Keratinocyte (primary cell): ENCODE measurements around the gene PEX11A. TPM values are rescaled to one million over a fixed set of nuclear protein-coding genes. Genes with fewer than 3 reads are reported as not detected.

Source experiments
- DNase-seq: peaks from one replicate; pipeline ENCODE4 v3.0.0-alpha.2; 2011; ENCODE audit warnings: low read depth, missing footprints, low spot score
- FAIRE-seq: peaks from 2 replicates; lab custom pipeline; 2011; peaks lifted over from hg19 to GRCh38; lab: Jason Lieb, UNC
- H2AFZ ChIP-seq: 2 replicates; pipeline ENCODE4 v1.6.0; 2012; ENCODE audit warnings: low read length, control low read depth, inconsistent platforms; ENCODE audit not compliant: control insufficient read depth
- H3K27ac ChIP-seq: 2 replicates; pipeline ENCODE4 v1.5.1; 2011; ENCODE audit warnings: low read length; ENCODE audit not compliant: control insufficient read depth, insufficient read depth
- H3K27me3 ChIP-seq: 3 replicates; pipeline ENCODE4 v1.6.0; 2011; ENCODE audit warnings: low read length; ENCODE audit not compliant: control insufficient read depth, insufficient read depth; ENCODE audit errors: extremely low read depth
- H3K36me3 ChIP-seq, 2 experiments: 2 replicates in 1 of 2; 3 replicates in 1 of 2; pipeline ENCODE4 v1.5.1; 2011; ENCODE audit warnings: low read length in 2 of 2, mild to moderate bottlenecking in 1 of 2; ENCODE audit not compliant: control insufficient read depth in 2 of 2, insufficient read depth in 2 of 2; ENCODE audit errors: extremely low read depth in 1 of 2
- H3K4me1 ChIP-seq: 3 replicates; pipeline ENCODE4 v1.5.1; 2011; ENCODE audit warnings: low read length; ENCODE audit not compliant: control insufficient read depth, insufficient read depth; ENCODE audit errors: extremely low read depth
- H3K4me2 ChIP-seq: 3 replicates; pipeline ENCODE4 v1.6.0; 2011; ENCODE audit warnings: low read depth, low read length; ENCODE audit not compliant: control insufficient read depth, insufficient read depth; ENCODE audit errors: extremely low read depth
- H3K4me3 ChIP-seq, 3 experiments: fragments of 200-600 bp in 1 of 3; sonication (generic) in 1 of 3; 2 replicates in 2 of 3; 3 replicates in 1 of 3; pipeline ENCODE4 v1.5.1; 2011 to 2016; ENCODE audit warnings: low read length in 3 of 3, mild to moderate bottlenecking in 3 of 3, control low read depth in 2 of 3, inconsistent platforms in 1 of 3, low read depth in 1 of 3, mixed read lengths in 1 of 3, mixed run types in 1 of 3, moderate library complexity in 1 of 3; ENCODE audit not compliant: control insufficient read depth in 2 of 3, insufficient read depth in 2 of 3; ENCODE audit errors: extremely low read depth in 1 of 3
- H3K79me2 ChIP-seq: 2 replicates; pipeline ENCODE4 v1.6.0; 2012; ENCODE audit warnings: low read length; ENCODE audit not compliant: control insufficient read depth, insufficient read depth
- H3K9ac ChIP-seq: 3 replicates; pipeline ENCODE4 v1.6.0; 2011; ENCODE audit warnings: low read length; ENCODE audit not compliant: control insufficient read depth, insufficient read depth; ENCODE audit errors: extremely low read depth
- H3K9me1 ChIP-seq: 3 replicates; pipeline ENCODE4 v1.6.0; 2011; ENCODE audit warnings: low read length; ENCODE audit not compliant: control insufficient read depth, insufficient read depth; ENCODE audit errors: extremely low read depth
- H3K9me3 ChIP-seq: 2 replicates; pipeline ENCODE4 v1.5.1; 2012; ENCODE audit warnings: low read depth, low read length; ENCODE audit not compliant: control insufficient read depth
- H4K20me1 ChIP-seq: 3 replicates; pipeline ENCODE4 v1.6.0; 2011; ENCODE audit warnings: low read length; ENCODE audit not compliant: control insufficient read depth, insufficient read depth; ENCODE audit errors: extremely low read depth
- EZH2 ChIP-seq: IDR thresholded peaks from one replicate; pipeline ENCODE4 v1.6.1; 2012; ENCODE audit warnings: inconsistent platforms, mild to moderate bottlenecking, low read length, moderate library complexity
- dilution Hi-C: fragments of 300-500 bp; cut with MboI; formaldehyde crosslinking; loops from one replicate; pipeline ENCODE4 v1.7.0; 2020; ENCODE audit warnings: low sequenced_read_pairs; ENCODE audit not compliant: extremely low pct_ligation_motif_present
- polyA plus RNA-seq, 5 experiments: library from polyadenylated mRNA; depleted of rRNA in 3 of 5; stranded (reverse) in 3 of 5; stranded (forward) in 1 of 5; unstranded in 1 of 5; fragments of >200 nt; gene quantifications; 1 replicate in 1 of 5; 2 replicates in 3 of 5; 3 replicates in 1 of 5; pipeline versions ENCODE4 v1.2.1 to v1.2.3, GENCODE V29; 2011 to 2012; ENCODE audit warnings: missing spikeins in 2 of 5, low read depth in 1 of 5, low replicate concordance in 1 of 5
- TF ChIP-seq, protein P1 (sequence below), 3 experiments: IDR thresholded peaks in 1 of 3; conservative IDR thresholded peaks in 1 of 3; optimal IDR thresholded peaks in 1 of 3; 2 replicates in 2 of 3; 3 replicates in 1 of 3; pipeline versions ENCODE3 to v1.5.1; 2011; ENCODE audit warnings: low read length in 3 of 3, mild to moderate bottlenecking in 3 of 3, moderate library complexity in 2 of 3, control low read depth in 1 of 3, inconsistent platforms in 1 of 3; ENCODE audit not compliant: insufficient read depth in 2 of 3; ENCODE audit errors: extremely low read depth in 1 of 3

The PEX11A gene
- polyA plus RNA-seq, 1 donor (not counting 4 experiments of a cell fraction or from before 2014, with no cell fraction given), result 6.0 TPM

DNA sequence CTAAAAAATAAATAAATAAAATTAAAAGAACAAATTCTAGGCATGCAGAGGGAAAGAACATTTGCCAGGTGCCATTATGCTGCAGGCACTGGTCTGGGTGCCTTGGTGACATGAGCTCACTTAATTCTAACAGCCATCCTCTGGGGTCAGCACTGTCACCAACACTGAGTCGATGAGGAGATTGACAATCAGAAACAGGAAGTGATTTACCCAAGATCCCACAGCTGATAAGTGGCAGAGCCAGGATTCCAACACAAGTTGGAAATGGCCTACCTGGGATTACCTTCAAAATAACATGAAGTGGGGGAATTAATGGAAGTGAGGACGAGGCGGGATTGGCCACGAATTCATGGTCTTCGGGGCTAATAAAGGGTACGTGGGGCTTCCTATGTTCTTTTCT, 14.9 kb downstream of the PEX11A start:
- dilution Hi-C loops, result no loop called here
- no peaks in the 10 kb centered on the region for H3K9me3 ChIP-seq
- H2AFZ ChIP-seq, result no peak overlapping the region
- H4K20me1 ChIP-seq, result no peaks in the 10 kb centered on the region
- H3K9me1 ChIP-seq, result no peaks in the 10 kb centered on the region
- no peak overlapping the region for H3K9ac ChIP-seq
- H3K4me1 ChIP-seq, result no peaks in the 10 kb centered on the region
- FAIRE-seq (no peak), DNase-seq (no peak)
- H3K27me3 ChIP-seq, result no peaks in the 10 kb centered on the region
- H3K79me2 ChIP-seq, result no peaks in the 10 kb centered on the region
- TF ChIP-seq EZH2, result no peak
- TF ChIP-seq, protein P1, sequence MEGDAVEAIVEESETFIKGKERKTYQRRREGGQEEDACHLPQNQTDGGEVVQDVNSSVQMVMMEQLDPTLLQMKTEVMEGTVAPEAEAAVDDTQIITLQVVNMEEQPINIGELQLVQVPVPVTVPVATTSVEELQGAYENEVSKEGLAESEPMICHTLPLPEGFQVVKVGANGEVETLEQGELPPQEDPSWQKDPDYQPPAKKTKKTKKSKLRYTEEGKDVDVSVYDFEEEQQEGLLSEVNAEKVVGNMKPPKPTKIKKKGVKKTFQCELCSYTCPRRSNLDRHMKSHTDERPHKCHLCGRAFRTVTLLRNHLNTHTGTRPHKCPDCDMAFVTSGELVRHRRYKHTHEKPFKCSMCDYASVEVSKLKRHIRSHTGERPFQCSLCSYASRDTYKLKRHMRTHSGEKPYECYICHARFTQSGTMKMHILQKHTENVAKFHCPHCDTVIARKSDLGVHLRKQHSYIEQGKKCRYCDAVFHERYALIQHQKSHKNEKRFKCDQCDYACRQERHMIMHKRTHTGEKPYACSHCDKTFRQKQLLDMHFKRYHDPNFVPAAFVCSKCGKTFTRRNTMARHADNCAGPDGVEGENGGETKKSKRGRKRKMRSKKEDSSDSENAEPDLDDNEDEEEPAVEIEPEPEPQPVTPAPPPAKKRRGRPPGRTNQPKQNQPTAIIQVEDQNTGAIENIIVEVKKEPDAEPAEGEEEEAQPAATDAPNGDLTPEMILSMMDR (optimal IDR thresholded peaks at IDR 0.05 in 1 of 3, IDR thresholded peaks at IDR 0.05 in 1 of 3, conservative IDR thresholded peaks at IDR 0.05 in 1 of 3; ENCODE audit: extremely low read depth in 1 of 3, insufficient read depth in 2 of 3, low read length in 3 of 3), result no peak
- H3K27ac ChIP-seq, result no peak overlapping the region
- no peaks in the 10 kb centered on the region for H3K36me3 ChIP-seq
- H3K4me3 ChIP-seq, result no peak overlapping the region
- H3K4me2 ChIP-seq, result no peak overlapping the region

DNA sequence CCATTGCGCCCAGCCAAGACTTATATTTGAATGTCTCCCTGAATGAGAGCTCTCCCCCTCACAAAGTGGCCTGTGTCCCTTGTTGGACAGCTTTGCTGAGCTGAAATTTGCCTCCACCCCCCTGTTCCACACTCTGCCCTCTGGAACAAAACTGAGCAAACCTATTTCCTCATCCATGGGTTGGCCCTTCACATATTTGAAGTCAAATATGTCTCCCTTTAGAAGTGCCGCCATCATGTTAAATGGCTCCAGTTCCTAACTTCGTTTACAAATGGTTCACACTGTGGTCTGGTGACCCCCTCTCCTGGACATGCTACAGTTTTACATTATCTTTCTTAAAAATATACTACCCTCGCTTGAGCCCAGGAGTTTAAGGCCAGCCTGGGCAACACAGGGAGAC, 16.0 kb downstream of the PEX11A start:
- Histone ChIP-seq H3K4me3 (no peak overlapping the region), H3K36me3 (no peaks in the 10 kb centered on the region), H3K27ac (no peak overlapping the region), H3K9ac (no peak overlapping the region), H3K4me1 (no peaks in the 10 kb centered on the region), H2AFZ (no peak overlapping the region), H4K20me1 (no peaks in the 10 kb centered on the region), H3K27me3 (no peaks in the 10 kb centered on the region), H3K4me2 (no peak overlapping the region), H3K9me3 (no peaks in the 10 kb centered on the region), H3K79me2 (no peaks in the 10 kb centered on the region), H3K9me1 (no peaks in the 10 kb centered on the region)
- TF ChIP-seq, protein P1 (optimal IDR thresholded peaks at IDR 0.05 in 1 of 3, IDR thresholded peaks at IDR 0.05 in 1 of 3, conservative IDR thresholded peaks at IDR 0.05 in 1 of 3; ENCODE audit: extremely low read depth in 1 of 3, insufficient read depth in 2 of 3, low read length in 3 of 3), result no peak
- no peak for TF ChIP-seq EZH2
- DNase-seq (no peak), FAIRE-seq (no peak)
- dilution Hi-C loops, result no loop called here
